Gastrocnemius medialis (tissue), 4 donors: ENCODE measurements around the gene RARRES1.

Experiments used
- CTCF ChIP-seq, 5 experiments: fragments of 450-650 bp in 3 of 5; fragments of 200-600 bp in 2 of 5; sonication (generic) in 2 of 5; IDR thresholded peaks in 4 of 5; conservative IDR thresholded peaks in 1 of 5; 1 replicate in 4 of 5; 2 replicates in 1 of 5; pipeline ENCODE4 v1.5.1; 2016 to 2019; ENCODE audit warnings: antibody characterized with exemption in 5 of 5, mild to moderate bottlenecking in 3 of 5, moderate library complexity in 3 of 5
- POLR2A ChIP-seq, 2 donors: fragments of 450-650 bp; IDR thresholded peaks; one replicate each; pipeline ENCODE4 v1.6.1; 2017; ENCODE audit warnings: antibody characterized with exemption in 2 of 2, mild to moderate bottlenecking in 2 of 2, moderate library complexity in 2 of 2

GRCh38 chr3:158751316-158751715 is 19.1 kb upstream of the RARRES1 start:
- TF ChIP-seq CTCF (IDR thresholded peaks at IDR 0.05 in 4 of 5, conservative IDR thresholded peaks at IDR 0.05 in 1 of 5) (no peak), POLR2A (IDR thresholded peaks at IDR 0.05) (no peak)
